ENCODE measurements around the gene SH3GL1. TPM values are rescaled to one million over a fixed set of nuclear protein-coding genes. Genes with fewer than 3 reads are reported as not detected.

Gene SH3GL1
- total and polyA plus RNA-seq, 11 donors: 14.4 to 43.6 (median 22.2) TPM

- Histone ChIP-seq H3K4me1 (peaks cover 0 to 11% (median 6%) of the 10 kb centered on the region in 12 donors), H3K4me3 (no peak overlapping the region), H3K9me3 (no peaks in the 10 kb centered on the region), H3K27ac (no peak overlapping the region), H3K36me3 (peaks cover 0 to 94% (median 67%) of the 10 kb centered on the region in 9 donors), H3K27me3 (no peaks in the 10 kb centered on the region)
- DNase-seq (no peak), ATAC-seq (no peak)
- 82 to 88% (median 87%) methylated on average over 9 to 22 of the region's 22 CpGs for WGBS, 4 donors
- intact Hi-C loops (cut with DNase I): no loop called here
- TF ChIP-seq POLR2A (IDR thresholded peaks at IDR 0.05) (no peak), CTCF (IDR thresholded peaks at IDR 0.05) (no peak)
These were observed 37.4 kb downstream of the SH3GL1 start for GRCh38 chr19:4362831-4363545.

GRCh38 chr19:4362101-4362828 lies 38.1 kb downstream of the SH3GL1 start:
- TF ChIP-seq CTCF (IDR thresholded peaks at IDR 0.05) (no peak), POLR2A (IDR thresholded peaks at IDR 0.05) (no peak)
- Histone ChIP-seq H3K36me3 (peaks cover 0 to 92% (median 68%) of the 10 kb centered on the region in 9 donors), H3K4me3 (no peak overlapping the region), H3K27me3 (no peaks in the 10 kb centered on the region), H3K27ac (no peak overlapping the region), H3K4me1 (peaks cover 0 to 3% (median 0%) of the 10 kb centered on the region in 12 donors), H3K9me3 (no peaks in the 10 kb centered on the region)
- ATAC-seq: no peak
- intact Hi-C loops (cut with DNase I): no loop called here
- WGBS, 4 donors: 85 to 92% (median 88%) methylated on average over 19 to 32 of the region's 32 CpGs
- DNase-seq: no peak

- ATAC-seq (no peak), DNase-seq (no peak)
- intact Hi-C loops (cut with DNase I): no loop called here
- Histone ChIP-seq H3K4me3 (no peak overlapping the region), H3K4me1 (no peaks in the 10 kb centered on the region), H3K27ac (no peak overlapping the region), H3K27me3 (no peaks in the 10 kb centered on the region), H3K36me3 (peaks cover 0 to 85% (median 65%) of the 10 kb centered on the region in 9 donors), H3K9me3 (no peaks in the 10 kb centered on the region)
- 89 to 94% (median 92%) methylated on average over 34 to 50 of the region's 50 CpGs for WGBS, 4 donors
- TF ChIP-seq POLR2A (IDR thresholded peaks at IDR 0.05): no peak
These were observed 38.9 kb downstream of the SH3GL1 start for GRCh38 chr19:4361152-4362046.

GRCh38 chr19:4360641-4361151 lies 39.7 kb downstream of the SH3GL1 start:
- DNase-seq: no peak
- Histone ChIP-seq H3K27ac (no peak overlapping the region), H3K4me3 (no peak overlapping the region), H3K4me1 (no peaks in the 10 kb centered on the region), H3K36me3 (peaks cover 0 to 78% (median 58%) of the 10 kb centered on the region in 9 donors), H3K27me3 (no peaks in the 10 kb centered on the region), H3K9me3 (no peaks in the 10 kb centered on the region)
- ATAC-seq: no peak
- 77 to 89% (median 79%) methylated on average over 10 to 12 of the region's 12 CpGs for WGBS, 4 donors
- TF ChIP-seq CTCF (IDR thresholded peaks at IDR 0.05): no peak
- no peak for TF ChIP-seq POLR2A (IDR thresholded peaks at IDR 0.05)
- intact Hi-C loops (cut with DNase I): no loop called here
